ENCODE data around the gene GRIN3B.

Gene GRIN3B

GRCh38 chr19:1046836-1047695 is 46.8 kb downstream of the GRIN3B start:
- DNase-seq: no peak

DNA sequence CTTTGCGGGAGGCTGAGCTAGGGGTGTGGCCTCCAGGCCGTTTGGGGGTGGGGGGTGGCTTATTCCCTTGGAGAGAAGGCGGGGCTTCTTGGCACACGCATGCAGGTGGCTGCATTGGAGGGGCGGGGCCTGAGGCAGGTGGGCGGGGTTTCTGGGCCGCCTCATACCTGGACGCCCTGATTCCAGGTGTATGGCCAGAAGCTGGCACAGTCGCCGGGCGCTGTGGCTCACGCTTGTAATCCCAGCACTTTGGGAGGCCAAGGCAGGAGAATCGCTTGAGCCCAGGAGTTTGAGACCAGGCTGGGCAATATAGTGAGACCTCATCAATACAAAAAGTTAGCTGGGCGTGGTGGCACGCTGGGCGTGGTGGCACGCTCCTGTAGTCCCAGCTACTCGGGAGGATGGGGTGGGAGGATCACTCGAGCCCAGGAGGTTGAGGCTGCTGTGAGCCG is 47.5 kb downstream of the GRIN3B start:
- DNase-seq: no peak

DNA sequence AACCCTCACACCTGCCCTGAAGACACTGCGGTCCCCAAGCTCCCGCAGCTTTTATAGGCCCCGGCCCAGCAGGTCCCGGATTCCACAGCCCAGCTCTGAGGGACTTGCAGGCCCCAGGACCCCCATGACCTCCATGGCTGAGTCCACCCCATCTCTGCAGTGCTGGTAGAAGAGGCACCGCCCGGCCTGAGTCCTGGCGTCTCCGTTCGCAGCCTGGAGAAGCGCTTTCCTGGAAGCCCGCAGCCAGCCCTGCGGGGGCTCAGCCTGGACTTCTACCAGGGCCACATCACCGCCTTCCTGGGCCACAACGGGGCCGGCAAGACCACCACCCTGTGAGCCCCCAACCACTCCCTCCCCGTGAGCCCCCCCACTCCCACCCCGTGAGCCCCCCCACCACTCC is 48.9 kb downstream of the GRIN3B start:
- no peak for DNase-seq

- no peak for DNase-seq
Observed at GRCh38 chr19:1049800-1050199, 49.6 kb downstream of the GRIN3B start.

GRCh38 chr19:1050989-1051788 is 51.0 kb downstream of the GRIN3B start:
- no peak for DNase-seq

GRCh38 chr19:1051791-1052190 is 51.6 kb downstream of the GRIN3B start:
- DNase-seq: no peak

DNA sequence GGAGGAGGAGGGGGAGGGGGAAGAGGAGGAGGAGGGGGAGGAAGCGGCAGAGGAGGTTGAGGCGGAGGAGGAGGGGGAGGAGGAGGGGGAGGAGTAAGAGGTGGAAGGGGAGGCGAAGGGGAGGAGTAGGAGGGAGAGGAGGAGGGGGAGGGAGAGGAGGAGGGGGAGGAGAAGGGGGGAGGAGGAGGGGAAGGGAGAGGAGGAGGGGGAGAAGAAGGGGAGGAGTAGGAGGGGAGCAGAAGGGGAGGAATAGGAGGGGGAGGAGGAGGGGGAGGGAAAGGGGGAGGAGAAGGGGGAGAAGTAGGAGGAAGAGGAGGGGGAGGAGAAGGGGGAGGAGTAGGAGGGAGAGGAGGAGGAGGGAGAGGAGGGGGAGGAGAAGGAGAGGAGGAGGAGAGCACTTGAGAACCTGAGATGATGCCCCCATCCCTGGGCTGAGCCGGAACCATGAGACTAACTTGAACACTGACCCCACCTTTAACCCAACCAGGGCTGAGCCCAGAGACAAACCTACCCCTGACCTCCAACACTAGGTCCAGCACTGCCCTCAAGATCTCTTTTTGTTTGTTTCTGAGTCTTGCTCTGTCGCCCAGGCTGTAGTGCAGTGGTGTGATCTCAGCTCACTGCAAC is 52.2 kb downstream of the GRIN3B start:
- DNase-seq: no peak

DNA sequence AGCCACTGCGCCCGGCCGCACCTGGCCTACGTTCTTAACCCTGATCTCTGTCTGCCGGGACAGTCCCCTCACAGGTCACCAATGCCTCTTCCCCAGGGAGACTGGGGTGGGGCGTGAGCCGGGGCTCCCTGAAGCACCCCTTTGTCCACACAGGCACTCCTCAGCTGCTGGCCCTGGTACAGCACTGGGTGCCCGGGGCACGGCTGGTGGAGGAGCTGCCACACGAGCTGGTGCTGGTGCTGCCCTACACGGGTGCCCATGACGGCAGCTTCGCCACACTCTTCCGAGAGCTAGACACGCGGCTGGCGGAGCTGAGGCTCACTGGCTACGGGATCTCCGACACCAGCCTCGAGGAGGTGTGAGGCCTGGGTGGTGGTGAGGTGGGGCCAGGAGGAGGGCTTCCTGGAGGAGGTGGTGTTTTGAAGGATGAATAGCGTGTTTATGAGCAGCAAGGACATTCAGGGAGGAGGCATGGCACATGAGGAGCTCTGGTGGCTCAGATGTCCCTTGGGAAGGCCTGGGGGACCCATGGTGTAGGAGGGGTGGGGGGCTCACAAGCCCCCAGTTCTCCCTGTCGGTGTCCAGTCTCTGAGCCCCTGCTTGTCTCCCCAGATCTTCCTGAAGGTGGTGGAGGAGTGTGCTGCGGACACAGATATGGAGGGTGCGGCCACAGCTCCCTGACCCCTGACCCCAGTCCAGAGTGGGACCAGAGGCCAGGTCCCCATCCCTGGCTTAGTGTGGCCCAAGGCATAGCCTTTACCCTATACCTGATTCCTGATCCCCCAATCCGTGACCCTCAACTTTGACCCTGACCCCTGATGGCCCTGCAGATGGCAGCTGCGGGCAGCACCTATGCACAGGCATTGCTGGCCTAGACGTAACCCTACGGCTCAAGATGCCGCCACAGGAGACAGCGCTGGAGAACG is 53.2 kb downstream of the GRIN3B start:
- DNase-seq: no peak

- DNase-seq: no peak
Observed at GRCh38 chr19:1054102-1055027, 54.1 kb downstream of the GRIN3B start.

- no peak for DNase-seq
Observed at GRCh38 chr19:1055028-1055425, 54.8 kb downstream of the GRIN3B start.

GRCh38 chr19:1055886-1056620 is 55.8 kb downstream of the GRIN3B start:
- no peak for DNase-seq

DNA sequence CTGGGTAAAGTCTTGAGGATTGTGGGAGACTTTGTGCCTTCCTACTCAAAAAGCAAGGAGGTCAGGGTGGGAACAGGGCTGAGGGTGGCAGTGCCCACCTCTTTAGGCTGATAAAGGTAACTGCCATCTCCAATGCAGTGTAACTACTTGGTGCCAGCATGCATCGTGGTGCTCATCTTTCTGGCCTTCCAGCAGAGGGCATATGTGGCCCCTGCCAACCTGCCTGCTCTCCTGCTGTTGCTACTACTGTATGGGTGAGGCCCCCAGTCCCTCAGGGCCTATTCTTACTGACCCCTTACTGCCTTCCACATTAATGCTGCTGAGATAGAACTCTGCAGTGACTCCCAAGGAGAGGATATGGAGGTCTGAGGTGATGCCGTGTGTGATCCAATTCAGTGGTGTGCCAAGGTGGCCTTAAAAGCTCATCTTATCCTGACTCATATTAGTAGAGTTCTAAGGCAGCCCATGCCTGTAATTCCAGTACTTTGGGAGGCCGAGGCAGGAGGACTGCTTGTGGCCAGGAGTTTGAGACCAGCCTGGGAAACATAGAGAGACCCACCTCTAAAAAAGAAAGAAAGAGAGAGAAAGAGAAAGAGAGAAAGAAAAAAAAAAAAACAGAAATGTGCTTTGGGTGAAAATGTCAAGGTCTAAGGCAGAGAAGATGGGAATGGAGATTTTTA is 57.1 kb downstream of the GRIN3B start:
- DNase-seq: no peak

- DNase-seq: no peak
Observed at GRCh38 chr19:1058112-1058511, 57.9 kb downstream of the GRIN3B start.
